HG02943 (cell line): ENCODE measurements around the gene SPTLC3.

Experiments
- ATAC-seq: cut with Tn5 transposase; IDR thresholded peaks from one replicate; pipeline ENCODE4 v1.9.1; 2021; ENCODE audit warnings: mild to moderate bottlenecking, low read depth, moderate library complexity; ENCODE audit not compliant: unreplicated experiment

Gene SPTLC3

GRCh38 chr20:12984069-12984765 is 24.6 kb upstream of the SPTLC3 start:
- no peak for ATAC-seq

GRCh38 chr20:12984863-12985262 is 23.9 kb upstream of the SPTLC3 start:
- ATAC-seq, result no peak

- ATAC-seq, result no peak
Observed at GRCh38 chr20:12987261-12987660, 21.5 kb upstream of the SPTLC3 start.

GRCh38 chr20:12989586-12990115 is 19.1 kb upstream of the SPTLC3 start:
- ATAC-seq, result no peak

- no peak for ATAC-seq
Observed at GRCh38 chr20:12997128-12997655, 11.6 kb upstream of the SPTLC3 start.

- no peak for ATAC-seq
Observed at GRCh38 chr20:12998046-12998445, 10.7 kb upstream of the SPTLC3 start.

- no peak for ATAC-seq
Observed at GRCh38 chr20:12999201-12999600, 9.6 kb upstream of the SPTLC3 start.

- no peak for ATAC-seq
Observed at GRCh38 chr20:13002251-13002650, 6.5 kb upstream of the SPTLC3 start.

GRCh38 chr20:13006825-13007224 is 1.9 kb upstream of the SPTLC3 start:
- no peak for ATAC-seq

- no peak for ATAC-seq
Observed at GRCh38 chr20:13007596-13007995, 1.2 kb upstream of the SPTLC3 start.

GRCh38 chr20:13009682-13010406 is 1.1 kb downstream of the SPTLC3 start:
- ATAC-seq, result peak; percentile 89

- no peak for ATAC-seq
Observed at GRCh38 chr20:13012886-13013285, 4.1 kb downstream of the SPTLC3 start.

- no peak for ATAC-seq
Observed at GRCh38 chr20:13013411-13013810, 4.6 kb downstream of the SPTLC3 start.

GRCh38 chr20:13017235-13017634 is 8.5 kb downstream of the SPTLC3 start:
- ATAC-seq, result no peak

GRCh38 chr20:13017883-13018535 is 9.2 kb downstream of the SPTLC3 start:
- no peak for ATAC-seq

- ATAC-seq, result no peak
Observed at GRCh38 chr20:13021205-13021970, 12.6 kb downstream of the SPTLC3 start.

GRCh38 chr20:13022401-13023155 is 13.8 kb downstream of the SPTLC3 start:
- ATAC-seq, result no peak

- ATAC-seq, result no peak
Observed at GRCh38 chr20:13024596-13024995, 15.8 kb downstream of the SPTLC3 start.

GRCh38 chr20:13025181-13025580 is 16.4 kb downstream of the SPTLC3 start:
- ATAC-seq, result no peak

- ATAC-seq, result no peak
Observed at GRCh38 chr20:13028001-13028400, 19.2 kb downstream of the SPTLC3 start.
